BLaER1 treated with 17β-estradiol and CSF1 and Interleukin-3, amounts not matched to agents 10 nM and 100 nM (cell line): ENCODE data around the gene AKIRIN2.
"Not testable (repeated sequence)": the region's sequence is repeated elsewhere in the genome, so short reads cannot be mapped to it uniquely, and the experiment has no call there.

ENCODE experiments used
- H3K27ac ChIP-seq, 11 experiments: shearing (Covaris generic); formaldehyde crosslinking; 2 replicates each; pipeline ENCODE4 v1.8.1; 2022
- H3K27me3 ChIP-seq, 11 experiments: shearing (Covaris generic); formaldehyde crosslinking; 2 replicates each; pipeline ENCODE4 v1.8.1; 2022
- H3K36me3 ChIP-seq, 11 experiments: shearing (Covaris generic); formaldehyde crosslinking; 2 replicates each; pipeline ENCODE4 v1.8.1; 2022
- H3K4me1 ChIP-seq, 10 experiments: shearing (Covaris generic); formaldehyde crosslinking; 2 replicates each; pipeline ENCODE4 v1.8.1; 2022
- H3K4me2 ChIP-seq, 11 experiments: shearing (Covaris generic); formaldehyde crosslinking; 2 replicates each; pipeline ENCODE4 v1.8.1; 2022
- H3K4me3 ChIP-seq, 10 experiments: shearing (Covaris generic); formaldehyde crosslinking; 2 replicates each; pipeline ENCODE4 v1.8.1; 2022
- H3K9ac ChIP-seq, 11 experiments: shearing (Covaris generic); formaldehyde crosslinking; 2 replicates each; pipeline ENCODE4 v1.8.1; 2022
- H3K9me3 ChIP-seq, 11 experiments: shearing (Covaris generic); formaldehyde crosslinking; replicated peaks in 1 of 11; 2 replicates each; pipeline ENCODE4 v1.8.1; 2022
- H4K20me1 ChIP-seq, 11 experiments: shearing (Covaris generic); formaldehyde crosslinking; 2 replicates each; pipeline ENCODE4 v1.8.1; 2022
- Cebpa-rat ChIP-seq, 11 experiments: shearing (Covaris generic); IDR thresholded peaks; 2 replicates each; pipeline ENCODE4 v1.8.1; 2022

The AKIRIN2 gene

DNA sequence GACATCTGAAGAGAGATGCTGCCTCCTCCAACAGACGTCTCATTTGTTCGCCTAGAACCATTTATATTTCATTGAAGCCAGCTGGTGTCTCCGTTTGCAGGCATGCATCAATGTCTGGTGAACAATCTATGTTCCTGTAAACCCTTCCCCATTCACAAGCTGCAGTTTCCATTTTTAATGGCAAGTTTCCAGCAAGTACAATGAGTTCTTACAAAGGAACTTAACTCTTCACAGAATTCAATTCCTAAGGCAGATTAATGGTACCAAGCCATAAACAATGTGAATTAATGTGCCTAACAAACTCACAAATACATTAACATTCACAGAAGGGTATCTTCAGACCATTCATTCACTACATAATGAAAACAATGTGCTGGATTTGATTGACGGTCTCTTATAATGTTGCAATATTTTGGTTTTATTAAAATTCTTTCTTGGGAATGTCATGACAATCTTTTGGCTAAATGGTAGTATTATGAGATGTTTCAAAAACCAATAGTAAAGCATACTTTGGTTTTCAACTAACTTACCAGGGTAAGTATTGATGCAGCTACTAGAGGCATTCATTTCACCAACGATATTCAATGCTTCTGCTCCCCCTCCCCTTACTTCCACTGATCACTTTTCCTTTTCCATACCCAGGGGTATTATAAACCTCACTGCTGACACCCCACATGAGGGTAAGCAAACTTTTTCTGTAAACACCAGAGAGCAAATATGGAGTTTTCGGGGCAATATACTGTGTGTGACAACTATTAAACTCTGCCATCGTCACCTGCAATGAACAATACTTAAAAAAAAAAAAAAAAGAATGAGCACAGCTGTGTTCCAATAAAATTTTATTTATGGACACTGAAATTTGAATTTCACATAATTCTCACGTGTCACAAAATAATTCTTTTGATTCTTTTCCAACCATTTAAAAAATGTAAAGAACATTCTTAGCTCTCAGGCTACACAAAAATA lies 4.2 kb downstream of the AKIRIN2 start:
- peak overlapping the region in 9 of 11 experiments; percentile 93 to 99 (median 97); a peak in 17 of 22 replicates for H3K27ac ChIP-seq
- H3K4me1 ChIP-seq = peaks cover 9 to 45% (median 33%) of the 10 kb centered on the region in 10 experiments; a peak in 18 of 20 replicates
- H3K4me2 ChIP-seq = peak overlapping the region; percentile 65 to 87 (median 78)
- peak overlapping the region; percentile 81 to 94 (median 86) for H3K4me3 ChIP-seq
- no peak for TF ChIP-seq Cebpa-rat (IDR thresholded peaks at IDR 0.05)
- H3K27me3 ChIP-seq = no peaks in the 10 kb centered on the region
- peak overlapping the region in 10 of 11 experiments; percentile 94 to 99 (median 97); a peak in 13 of 22 replicates for H3K9ac ChIP-seq
- peaks cover 0 to 23% (median 6%) of the 10 kb centered on the region in 11 experiments; a peak in 8 of 22 replicates for H3K36me3 ChIP-seq
- peaks cover 41 to 84% (median 74%) of the 10 kb centered on the region in 11 experiments for H4K20me1 ChIP-seq
- no peaks in the 10 kb centered on the region for H3K9me3 ChIP-seq

DNA sequence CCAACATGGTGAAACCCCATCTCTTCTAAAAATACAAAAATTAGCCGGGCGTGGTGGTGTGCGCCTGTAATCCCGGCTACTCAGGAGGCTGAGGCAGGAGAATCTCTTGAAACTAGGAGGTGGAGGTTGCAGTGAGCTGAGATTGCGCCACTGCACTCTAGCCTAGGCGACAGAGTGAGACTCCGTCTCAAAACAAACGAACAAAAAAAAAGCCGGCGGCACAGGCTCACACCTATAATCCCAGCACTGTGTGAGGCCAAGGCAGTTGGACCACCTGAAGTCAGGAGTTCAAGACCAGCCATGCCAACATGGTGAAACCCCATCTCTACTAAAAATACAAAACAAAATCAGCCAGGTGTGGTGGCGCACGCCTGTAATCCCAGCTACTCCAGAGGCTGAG lies 5.2 kb downstream of the AKIRIN2 start:
- not testable (repeated sequence) for H3K27ac ChIP-seq, H3K27me3 ChIP-seq, H3K9me3 ChIP-seq
- Histone ChIP-seq H3K4me1 (peaks cover 9 to 55% (median 41%) of the 10 kb centered on the region in 10 experiments; a peak in 19 of 20 replicates), H3K4me3 (peak overlapping the region in 3 of 10 experiments; percentile 81 to 87 (median 82); a peak in 6 of 20 replicates), H3K4me2 (peak overlapping the region in 6 of 11 experiments; percentile 68 to 86 (median 78); a peak in 10 of 22 replicates), H3K9ac (peak overlapping the region in 1 of 11 experiments; percentile 64; a peak in 1 of 22 replicates), H3K36me3 (peaks cover 0 to 23% (median 6%) of the 10 kb centered on the region in 11 experiments; a peak in 8 of 22 replicates), H4K20me1 (peaks cover 49 to 94% (median 85%) of the 10 kb centered on the region in 11 experiments)

DNA sequence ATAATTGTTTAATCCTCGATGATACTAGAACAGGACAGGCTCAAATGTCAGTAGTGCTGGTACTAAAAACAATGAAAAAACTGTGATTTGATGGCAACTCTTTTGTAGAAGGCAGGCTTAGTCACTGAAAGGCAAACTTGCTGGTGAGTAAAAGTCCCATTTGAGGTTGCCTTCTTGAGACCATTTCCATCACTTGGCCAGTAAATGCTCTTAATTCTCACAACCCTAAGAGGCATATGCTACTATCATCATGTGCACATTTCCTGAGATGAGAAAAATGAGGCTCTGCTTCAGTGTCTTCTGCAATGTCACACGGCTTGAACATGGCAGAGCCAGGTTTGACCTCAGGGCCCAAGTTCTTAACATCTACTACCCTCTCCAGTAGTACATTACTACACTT lies 9.9 kb downstream of the AKIRIN2 start:
- Histone ChIP-seq H4K20me1 (peaks cover 55 to 100% (median 95%) of the 10 kb centered on the region in 11 experiments; a peak in 21 of 22 replicates), H3K27me3 (no peaks in the 10 kb centered on the region), H3K9me3 (no peaks in the 10 kb centered on the region), H3K27ac (peak overlapping the region in 7 of 11 experiments; percentile 13 to 60 (median 50); a peak in 10 of 22 replicates), H3K4me2 (peak overlapping the region in 10 of 11 experiments; percentile 18 to 86 (median 38); a peak in 14 of 22 replicates), H3K4me1 (peaks cover 6 to 97% (median 40%) of the 10 kb centered on the region in 10 experiments; a peak in 16 of 20 replicates), H3K9ac (peak overlapping the region in 2 of 11 experiments; percentile 53 to 60; a peak in 2 of 22 replicates), H3K36me3 (peaks cover 5 to 50% (median 10%) of the 10 kb centered on the region in 11 experiments; a peak in 14 of 22 replicates), H3K4me3 (no peak overlapping the region)
- TF ChIP-seq Cebpa-rat (IDR thresholded peaks at IDR 0.05) = no peak

- no peak overlapping the region for H3K27ac ChIP-seq
- no peaks in the 10 kb centered on the region for H3K27me3 ChIP-seq
- H3K9ac ChIP-seq = no peak overlapping the region
- peaks cover 6 to 97% (median 37%) of the 10 kb centered on the region in 10 experiments; a peak in 16 of 20 replicates for H3K4me1 ChIP-seq
- no peak for TF ChIP-seq Cebpa-rat (IDR thresholded peaks at IDR 0.05)
- peaks cover 0 to 39% (median 14%) of the 10 kb centered on the region in 11 experiments; a peak in 13 of 22 replicates for H3K36me3 ChIP-seq
- H3K4me3 ChIP-seq = no peak overlapping the region
- no peaks in the 10 kb centered on the region for H3K9me3 ChIP-seq
- peak overlapping the region in 4 of 11 experiments; percentile 30 to 86 (median 76); a peak in 6 of 22 replicates for H3K4me2 ChIP-seq
- H4K20me1 ChIP-seq = peaks cover 39 to 100% (median 95%) of the 10 kb centered on the region in 11 experiments; a peak in 20 of 22 replicates
Observed at GRCh38 chr6:87690441-87690840, 11.6 kb downstream of the AKIRIN2 start.

GRCh38 chr6:87687893-87688292 lies 14.1 kb downstream of the AKIRIN2 start:
- H3K9me3 ChIP-seq, H3K9ac ChIP-seq, H3K27ac ChIP-seq, H3K27me3 ChIP-seq, H3K4me3 ChIP-seq: not testable (repeated sequence)
- Histone ChIP-seq H4K20me1 (peaks cover 35 to 100% (median 100%) of the 10 kb centered on the region in 11 experiments; a peak in 21 of 22 replicates), H3K4me2 (peak overlapping the region in 2 of 11 experiments; percentile 29 to 35; a peak in 1 of 22 replicates), H3K36me3 (peaks cover 0 to 39% (median 14%) of the 10 kb centered on the region in 11 experiments; a peak in 13 of 22 replicates), H3K4me1 (peaks cover 0 to 96% (median 24%) of the 10 kb centered on the region in 10 experiments; a peak in 15 of 20 replicates)

DNA sequence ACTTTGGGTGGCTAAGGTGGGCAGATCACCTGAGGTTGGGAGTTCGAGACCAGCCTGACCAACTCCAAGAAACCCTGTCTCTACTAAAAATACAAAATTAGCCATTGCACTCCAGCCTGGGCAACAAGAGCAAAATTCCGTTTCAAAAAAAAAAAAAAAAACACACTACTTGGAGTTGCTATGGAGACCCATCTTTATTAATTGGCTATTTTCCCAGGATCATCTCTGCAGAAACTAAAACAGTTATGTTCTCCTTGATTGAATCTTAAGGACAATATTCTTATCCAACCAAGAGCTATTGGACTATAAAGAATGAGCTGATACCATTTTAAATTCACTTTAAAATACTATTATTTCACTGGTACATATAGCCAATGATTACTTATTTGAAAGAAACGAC lies 14.7 kb downstream of the AKIRIN2 start:
- Histone ChIP-seq H3K4me3 (no peak overlapping the region), H3K36me3 (peaks cover 0 to 39% (median 14%) of the 10 kb centered on the region in 11 experiments; a peak in 13 of 22 replicates), H3K9me3 (no peaks in the 10 kb centered on the region), H4K20me1 (peaks cover 39 to 100% (median 100%) of the 10 kb centered on the region in 11 experiments; a peak in 21 of 22 replicates), H3K27me3 (no peaks in the 10 kb centered on the region), H3K9ac (no peak overlapping the region), H3K4me1 (peaks cover 0 to 96% (median 18%) of the 10 kb centered on the region in 10 experiments; a peak in 15 of 20 replicates), H3K27ac (no peak overlapping the region), H3K4me2 (peak overlapping the region in 3 of 11 experiments; percentile 1 to 42 (median 29); a peak in 4 of 22 replicates)
- no peak for TF ChIP-seq Cebpa-rat (IDR thresholded peaks at IDR 0.05)

DNA sequence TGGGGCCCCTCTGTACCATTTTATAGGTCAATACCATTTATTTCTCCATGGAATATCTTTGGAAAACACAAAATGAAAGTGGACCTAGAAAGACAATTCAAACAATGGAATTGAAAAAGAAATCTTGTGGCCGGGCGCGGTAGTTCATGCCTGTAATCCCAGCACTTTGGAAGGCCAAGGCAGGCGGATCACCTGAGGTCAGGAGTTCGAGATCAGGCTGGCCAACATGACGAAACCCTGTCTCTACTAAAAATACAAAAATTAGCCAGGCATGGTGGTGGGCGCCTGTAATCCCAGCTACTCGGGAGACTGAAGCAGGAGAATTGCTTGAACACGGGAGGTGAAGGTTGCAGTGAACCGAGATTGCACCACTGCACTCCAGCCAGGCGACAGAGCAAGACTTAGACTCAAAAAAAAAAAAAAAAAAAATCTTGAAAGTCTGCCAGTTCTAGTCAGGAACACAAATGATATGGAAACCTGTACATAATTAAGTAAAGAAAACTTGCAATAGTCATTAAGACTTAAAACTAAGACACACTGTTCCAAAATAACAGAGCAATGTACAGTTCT lies 15.3 kb downstream of the AKIRIN2 start:
- H3K4me2 ChIP-seq = peak overlapping the region in 3 of 11 experiments; percentile 1 to 50 (median 42); a peak in 4 of 22 replicates
- H3K4me3 ChIP-seq, H3K27ac ChIP-seq, H3K9me3 ChIP-seq, H3K27me3 ChIP-seq, H3K9ac ChIP-seq: not testable (repeated sequence)
- H3K4me1 ChIP-seq = peaks cover 0 to 95% (median 13%) of the 10 kb centered on the region in 10 experiments; a peak in 15 of 20 replicates
- H3K36me3 ChIP-seq = peaks cover 5 to 39% (median 14%) of the 10 kb centered on the region in 11 experiments; a peak in 15 of 22 replicates
- peaks cover 40 to 100% (median 100%) of the 10 kb centered on the region in 11 experiments for H4K20me1 ChIP-seq

DNA sequence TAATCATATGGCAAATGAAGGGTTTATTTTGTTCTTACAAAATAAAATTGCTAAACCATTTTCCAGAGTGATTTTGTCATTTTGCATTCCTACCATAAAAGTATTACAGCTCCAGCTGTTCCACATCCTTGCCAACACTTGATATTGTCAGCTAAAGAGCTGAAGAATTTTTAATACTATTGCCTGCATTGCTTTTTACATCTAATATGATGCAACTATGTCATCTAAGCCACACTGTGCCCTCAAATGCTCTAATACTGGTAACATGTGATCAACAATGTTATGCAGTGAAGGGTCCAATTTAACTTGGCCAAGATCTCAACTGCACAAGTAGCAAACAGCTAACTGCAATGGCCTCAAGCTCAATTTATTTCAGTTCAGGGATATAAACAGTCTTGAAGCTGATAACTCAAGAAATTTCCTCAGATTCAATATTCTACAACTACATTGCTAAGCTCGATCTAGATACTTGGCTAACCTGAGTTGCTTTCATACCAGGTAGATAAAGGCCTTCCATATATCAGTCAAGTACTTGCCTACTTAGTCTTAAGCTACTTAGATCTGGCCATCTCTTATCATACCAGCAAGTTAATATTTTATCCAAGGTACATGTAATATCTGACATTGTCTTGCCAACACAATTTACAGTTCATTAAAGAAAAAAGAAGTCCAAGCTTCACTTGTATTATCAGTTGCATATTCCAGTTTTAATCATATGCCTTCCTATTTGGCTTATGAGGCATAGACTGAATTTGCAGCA lies 17.0 kb downstream of the AKIRIN2 start:
- Histone ChIP-seq H3K27me3 (no peaks in the 10 kb centered on the region), H3K4me3 (no peak overlapping the region), H3K9ac (no peak overlapping the region), H3K4me2 (peak overlapping the region in 2 of 11 experiments; percentile 42 to 50; a peak in 4 of 22 replicates), H3K27ac (no peak overlapping the region), H3K9me3 (no peaks in the 10 kb centered on the region), H4K20me1 (peaks cover 32 to 100% (median 98%) of the 10 kb centered on the region in 11 experiments), H3K36me3 (peaks cover 5 to 48% (median 22%) of the 10 kb centered on the region in 11 experiments; a peak in 16 of 22 replicates), H3K4me1 (peaks cover 0 to 80% (median 0%) of the 10 kb centered on the region in 10 experiments; a peak in 5 of 20 replicates)
- no peak for TF ChIP-seq Cebpa-rat (IDR thresholded peaks at IDR 0.05)
